Vagina (tissue), 2 donors: Measurements from ENCODE around the gene GTF3C5.
A peak's percentile ranks its signal among the peaks of the same experiment; 100 is the strongest.
"Not testable (repeated sequence)": the region's sequence is repeated elsewhere in the genome, so short reads cannot be mapped to it uniquely, and the experiment has no call there.

Experiments used
- POLR2A ChIP-seq, 2 donors: fragments of 450-650 bp; IDR thresholded peaks; one replicate each; pipeline ENCODE4 v1.6.1; 2017; ENCODE audit warnings: antibody characterized with exemption in 2 of 2, mild to moderate bottlenecking in 2 of 2, moderate library complexity in 2 of 2
- POLR2AphosphoS5 ChIP-seq, 2 donors: sonication (generic); formaldehyde crosslinking; IDR thresholded peaks; one replicate each; pipeline ENCODE4 v1.9.0; 2017; ENCODE audit warnings: antibody characterized with exemption in 2 of 2, mild to moderate bottlenecking in 2 of 2, low read depth in 1 of 2; ENCODE audit not compliant: insufficient read depth in 1 of 2
- TF ChIP-seq, protein P1 (sequence below), 3 experiments: fragments of 450-650 bp in 2 of 3; fragments of 200-600 bp in 1 of 3; sonication (generic) in 1 of 3; IDR thresholded peaks; one replicate each; pipeline ENCODE4 v1.5.1; 2017 to 2019; ENCODE audit warnings: antibody characterized with exemption in 3 of 3, mild to moderate bottlenecking in 2 of 3, moderate library complexity in 2 of 3

DNA sequence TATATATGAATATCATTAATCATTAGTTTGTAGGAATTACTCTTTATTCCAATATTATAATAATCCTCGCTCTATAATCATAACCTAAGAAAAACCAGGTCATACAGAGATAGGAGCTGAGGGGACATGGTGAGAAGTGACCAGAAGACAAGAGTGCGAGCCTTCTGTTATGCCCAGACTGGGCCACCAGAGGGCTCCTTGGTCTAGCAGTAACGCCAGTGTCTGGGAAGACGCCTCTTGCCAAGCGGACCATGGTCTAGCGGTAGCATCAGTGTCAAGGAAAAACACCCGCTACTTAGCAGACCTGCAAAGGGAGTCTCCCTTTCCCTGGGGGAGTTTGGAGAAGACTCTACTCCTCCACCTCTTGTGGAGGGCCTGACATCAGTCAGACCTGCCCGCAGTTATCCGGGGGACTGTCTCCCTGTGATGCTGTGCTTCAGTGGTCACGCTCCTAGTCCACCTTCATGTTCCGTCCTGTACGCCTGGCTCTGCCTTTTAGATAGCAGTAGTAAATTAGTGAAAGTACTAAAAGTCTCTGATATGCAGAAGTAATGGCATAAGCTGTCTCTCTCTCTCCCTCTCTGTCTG lies 10.2 kb downstream of the GTF3C5 start:
- TF ChIP-seq, protein P1, sequence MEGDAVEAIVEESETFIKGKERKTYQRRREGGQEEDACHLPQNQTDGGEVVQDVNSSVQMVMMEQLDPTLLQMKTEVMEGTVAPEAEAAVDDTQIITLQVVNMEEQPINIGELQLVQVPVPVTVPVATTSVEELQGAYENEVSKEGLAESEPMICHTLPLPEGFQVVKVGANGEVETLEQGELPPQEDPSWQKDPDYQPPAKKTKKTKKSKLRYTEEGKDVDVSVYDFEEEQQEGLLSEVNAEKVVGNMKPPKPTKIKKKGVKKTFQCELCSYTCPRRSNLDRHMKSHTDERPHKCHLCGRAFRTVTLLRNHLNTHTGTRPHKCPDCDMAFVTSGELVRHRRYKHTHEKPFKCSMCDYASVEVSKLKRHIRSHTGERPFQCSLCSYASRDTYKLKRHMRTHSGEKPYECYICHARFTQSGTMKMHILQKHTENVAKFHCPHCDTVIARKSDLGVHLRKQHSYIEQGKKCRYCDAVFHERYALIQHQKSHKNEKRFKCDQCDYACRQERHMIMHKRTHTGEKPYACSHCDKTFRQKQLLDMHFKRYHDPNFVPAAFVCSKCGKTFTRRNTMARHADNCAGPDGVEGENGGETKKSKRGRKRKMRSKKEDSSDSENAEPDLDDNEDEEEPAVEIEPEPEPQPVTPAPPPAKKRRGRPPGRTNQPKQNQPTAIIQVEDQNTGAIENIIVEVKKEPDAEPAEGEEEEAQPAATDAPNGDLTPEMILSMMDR (IDR thresholded peaks at IDR 0.05): peak in 1 of 3 experiments; percentile 39
- not testable (repeated sequence) for TF ChIP-seq POLR2A (IDR thresholded peaks at IDR 0.05); POLR2AphosphoS5 (IDR thresholded peaks at IDR 0.05; ENCODE audit: insufficient read depth in 1 of 2, low read depth in 1 of 2)
